Stimulated activated CD4-positive, alpha-beta T cell treated with anti-CD3 and anti-CD28 coated beads, Interleukin-2, amount 100 ng/mL, for 48 hours (primary cell): ENCODE results near the gene PIEZO1.
A peak's percentile ranks its signal among the peaks of the same experiment; 100 is the strongest.

Experiments used
- DNase-seq, 2 donors: peaks; one replicate each; pipeline ENCODE4 v3.0.0-alpha.2; 2020

PIEZO1 gene

GRCh38 chr16:88816736-88817535 lies 31.9 kb upstream of the PIEZO1 start:
- DNase-seq: no peak

GRCh38 chr16:88815901-88816589 lies 31.0 kb upstream of the PIEZO1 start:
- DNase-seq: peak; percentile 56 to 59

- no peak for DNase-seq
Observed at GRCh38 chr16:88815227-88815626, 30.2 kb upstream of the PIEZO1 start.

GRCh38 chr16:88814144-88814502 lies 29.1 kb upstream of the PIEZO1 start:
- no peak for DNase-seq

GRCh38 chr16:88813269-88814143 lies 28.5 kb upstream of the PIEZO1 start:
- DNase-seq: no peak

- no peak for DNase-seq
Observed at GRCh38 chr16:88812513-88813268, 27.7 kb upstream of the PIEZO1 start.

- DNase-seq: peak; percentile 98 to 99
Observed at GRCh38 chr16:88811769-88812512, 26.9 kb upstream of the PIEZO1 start, which contains the start of gene APRT. TSS of gene APRT (minus strand) at chr16:88811928. CDS start at chr16:88811899, 29 bp downstream.

GRCh38 chr16:88810912-88811768 lies 26.1 kb upstream of the PIEZO1 start:
- peak; percentile 51 to 57 for DNase-seq

- peak in 1 of 2 donors; percentile 54 for DNase-seq
Observed at GRCh38 chr16:88810166-88810911, 25.3 kb upstream of the PIEZO1 start.

GRCh38 chr16:88809676-88810165 lies 24.7 kb upstream of the PIEZO1 start:
- DNase-seq: no peak

- no peak for DNase-seq
Observed at GRCh38 chr16:88809068-88809675, 24.2 kb upstream of the PIEZO1 start.

GRCh38 chr16:88807626-88808453 lies 22.8 kb upstream of the PIEZO1 start:
- DNase-seq: no peak

- no peak for DNase-seq
Observed at GRCh38 chr16:88807142-88807625, 22.2 kb upstream of the PIEZO1 start.

- DNase-seq: no peak
Observed at GRCh38 chr16:88806491-88807111, 21.6 kb upstream of the PIEZO1 start.

GRCh38 chr16:88805887-88806393 lies 20.9 kb upstream of the PIEZO1 start:
- DNase-seq: no peak

- no peak for DNase-seq
Observed at GRCh38 chr16:88805340-88805715, 20.3 kb upstream of the PIEZO1 start.

- no peak for DNase-seq
Observed at GRCh38 chr16:88804552-88805339, 19.7 kb upstream of the PIEZO1 start.
